ENCODE data around the gene AVL9.
"Not testable (repeated sequence)": the region's sequence is repeated elsewhere in the genome, so short reads cannot be mapped to it uniquely, and the experiment has no call there.

AVL9 gene

DNA sequence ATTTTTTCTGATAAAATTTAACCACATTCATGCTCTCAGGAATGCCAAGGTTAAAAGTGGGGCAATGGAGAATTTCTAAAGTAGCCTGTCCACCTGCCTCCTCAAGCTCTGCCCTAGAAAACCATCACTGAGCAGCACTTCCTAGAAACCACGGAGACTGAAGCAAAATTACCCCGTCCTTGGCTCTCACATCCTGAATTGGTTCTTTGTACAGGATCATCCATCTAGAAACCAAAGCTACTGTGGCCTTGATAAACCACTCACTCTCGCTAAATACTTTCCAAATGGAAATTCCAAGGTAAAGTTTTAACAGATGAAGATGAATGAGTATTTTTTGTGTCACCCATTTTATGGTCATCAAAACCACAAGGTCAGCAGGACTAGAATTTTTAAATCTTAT, 96.6 kb downstream of the AVL9 start:
- DNase-seq: no peak

DNA sequence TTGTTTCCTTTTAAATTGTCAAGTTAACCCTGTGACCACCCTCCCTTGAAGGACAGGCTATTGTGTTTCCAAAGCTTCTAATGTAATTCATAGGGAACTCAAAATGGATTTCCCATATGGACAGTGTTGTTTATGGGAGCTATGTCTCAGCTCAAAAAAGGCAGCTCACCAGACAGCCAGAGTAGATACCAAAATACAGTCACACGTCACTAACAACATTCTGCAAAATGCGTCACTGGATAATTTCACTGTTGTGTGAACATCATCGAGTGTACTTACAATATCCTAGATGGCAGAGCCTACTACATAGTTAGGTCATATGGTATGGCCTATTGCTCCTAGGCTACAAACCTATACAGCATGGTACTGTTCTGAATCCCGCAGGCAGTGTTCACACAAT, 97.4 kb downstream of the AVL9 start:
- DNase-seq: no peak

DNA sequence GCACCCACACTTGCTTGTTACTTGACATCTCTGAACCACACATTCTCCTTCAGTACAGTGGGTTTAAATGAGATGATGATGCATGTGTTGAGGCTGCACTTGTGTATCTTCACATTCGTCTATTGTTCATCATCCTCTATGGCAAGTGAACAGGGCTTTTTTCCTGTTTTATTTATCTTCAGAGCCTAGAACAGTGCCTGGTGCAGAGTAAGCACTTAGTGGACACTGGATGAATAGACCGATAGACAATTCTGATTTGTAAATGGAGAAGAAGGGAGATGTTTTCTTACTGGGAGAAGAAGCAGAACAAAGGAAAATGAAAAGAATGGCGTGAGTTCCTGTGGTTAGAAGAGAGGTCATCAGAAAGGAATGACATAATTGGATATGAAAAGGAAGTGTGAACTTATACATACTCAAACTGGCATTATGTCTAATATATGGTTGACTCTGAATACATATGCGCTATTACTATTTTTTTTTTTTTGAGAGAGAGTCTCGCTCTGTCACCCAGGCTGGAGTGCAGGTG, 99.7 kb downstream of the AVL9 start:
- DNase-seq: no peak

- not testable (repeated sequence) for DNase-seq
Measured at GRCh38 chr7:32601196-32601595, 105.9 kb downstream of the AVL9 start.

- DNase-seq: no peak
Measured at GRCh38 chr7:32602470-32602869, 107.2 kb downstream of the AVL9 start.

GRCh38 chr7:32603492-32603891, 108.2 kb downstream of the AVL9 start:
- DNase-seq: not testable (repeated sequence)

GRCh38 chr7:32604047-32604446, 108.8 kb downstream of the AVL9 start:
- DNase-seq: not testable (repeated sequence)

DNA sequence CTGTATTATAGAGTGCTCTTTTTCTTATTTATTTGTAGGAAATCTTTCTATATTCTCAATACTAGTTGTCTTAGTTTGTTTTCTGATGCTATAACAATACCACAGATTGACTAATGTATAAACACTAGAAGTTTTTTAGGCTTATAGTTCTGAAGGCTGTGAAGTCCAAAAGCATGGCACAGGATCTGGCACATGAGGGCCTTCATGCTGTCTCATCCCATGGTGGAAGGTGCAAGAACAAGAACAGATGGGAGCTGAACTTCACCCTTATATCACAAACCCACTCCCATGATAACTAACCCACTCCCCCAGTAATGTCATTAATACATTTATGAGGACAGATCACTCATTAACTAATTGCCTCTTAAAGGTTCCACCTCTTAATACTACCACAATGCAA, 109.7 kb downstream of the AVL9 start:
- no peak for DNase-seq

DNA sequence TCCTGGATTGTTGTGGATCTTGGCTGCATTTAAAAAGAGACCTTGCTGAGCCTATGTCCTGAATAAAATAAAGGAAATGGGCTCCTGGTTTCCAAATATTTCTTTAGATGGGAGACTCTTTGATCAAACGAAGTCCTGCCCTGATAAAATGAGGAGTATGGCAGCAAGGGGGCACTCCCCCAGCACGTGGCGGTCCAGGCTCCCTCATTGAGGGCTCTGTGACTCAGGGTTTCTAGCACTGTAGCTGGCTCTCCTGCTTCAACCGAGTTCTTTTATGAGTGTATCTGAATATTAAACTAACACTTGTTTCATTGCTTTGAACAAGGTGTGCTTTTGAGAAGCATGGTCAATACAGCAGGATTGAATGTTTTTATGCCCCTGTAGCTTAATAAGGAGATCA, 114.2 kb downstream of the AVL9 start:
- no peak for DNase-seq

DNA sequence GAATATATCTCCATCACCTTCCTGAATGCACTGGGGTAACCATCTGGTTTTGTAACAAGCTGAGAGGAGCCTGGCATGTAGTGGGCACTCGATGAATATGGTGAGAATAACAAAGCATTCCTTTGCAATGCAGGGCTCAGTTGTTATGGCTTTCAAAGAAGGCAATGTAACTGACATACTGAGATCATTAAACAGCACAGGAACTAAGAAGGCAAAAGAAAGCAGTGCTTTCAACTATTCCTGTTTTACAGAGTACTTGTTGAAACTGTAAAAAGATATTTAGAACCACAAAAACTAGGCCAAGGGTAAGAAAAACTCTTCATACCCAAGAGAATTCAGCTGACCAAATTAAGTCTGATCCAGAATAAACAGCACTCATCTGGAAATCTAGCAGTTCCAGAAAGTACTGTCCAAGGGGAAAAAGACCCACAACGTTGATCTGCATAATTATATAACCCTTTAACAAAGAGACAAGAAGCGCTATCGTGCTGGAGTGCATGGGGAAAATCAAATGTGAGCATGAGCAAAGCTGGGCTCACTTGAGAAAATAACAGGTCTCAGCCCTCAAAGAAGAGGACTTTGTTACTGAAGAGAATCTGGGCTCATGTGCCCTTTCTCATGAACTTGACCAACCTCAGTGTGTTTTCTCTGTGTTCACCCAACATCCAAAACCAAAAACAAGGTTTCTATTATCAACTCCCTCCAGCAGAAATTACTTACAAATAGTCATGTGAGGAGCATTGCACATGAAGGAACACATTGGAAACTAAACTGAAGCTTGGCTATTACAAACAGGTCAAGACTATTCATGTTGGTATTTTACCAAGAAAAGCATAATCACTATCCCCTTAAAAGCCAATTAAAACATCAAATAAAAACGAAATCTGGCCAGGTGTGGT, 116.2 kb downstream of the AVL9 start:
- DNase-seq: no peak

DNA sequence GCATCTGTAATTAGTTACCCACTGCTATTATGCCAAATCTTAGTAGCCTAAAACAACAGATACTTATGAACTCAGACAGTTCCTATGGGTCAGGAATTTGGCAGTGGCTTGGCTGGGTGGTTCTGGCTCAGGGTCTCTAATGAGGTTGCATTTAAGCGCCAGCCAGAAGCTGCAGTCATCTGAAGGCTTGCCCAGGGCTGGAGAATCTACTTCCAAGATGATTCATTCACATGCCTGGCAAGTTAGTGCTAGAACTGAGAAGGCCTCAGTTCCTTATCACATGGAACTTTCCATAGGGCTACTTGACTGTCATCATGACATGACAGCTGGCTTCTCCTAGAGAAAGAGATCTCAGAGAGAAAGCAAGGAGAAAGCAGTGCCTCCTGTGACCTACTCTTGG, 121.3 kb downstream of the AVL9 start:
- no peak for DNase-seq

GRCh38 chr7:32618470-32618869, 123.2 kb downstream of the AVL9 start:
- no peak for DNase-seq

- DNase-seq: no peak
Measured at GRCh38 chr7:32618987-32619386, 123.7 kb downstream of the AVL9 start.

- DNase-seq: not testable (repeated sequence)
Measured at GRCh38 chr7:32619416-32619815, 124.1 kb downstream of the AVL9 start.

- DNase-seq: no peak
Measured at GRCh38 chr7:32631021-32631420, 135.7 kb downstream of the AVL9 start.

- not testable (repeated sequence) for DNase-seq
Measured at GRCh38 chr7:32631590-32632497, 136.6 kb downstream of the AVL9 start.

GRCh38 chr7:32633446-32633845, 138.2 kb downstream of the AVL9 start:
- not testable (repeated sequence) for DNase-seq

DNA sequence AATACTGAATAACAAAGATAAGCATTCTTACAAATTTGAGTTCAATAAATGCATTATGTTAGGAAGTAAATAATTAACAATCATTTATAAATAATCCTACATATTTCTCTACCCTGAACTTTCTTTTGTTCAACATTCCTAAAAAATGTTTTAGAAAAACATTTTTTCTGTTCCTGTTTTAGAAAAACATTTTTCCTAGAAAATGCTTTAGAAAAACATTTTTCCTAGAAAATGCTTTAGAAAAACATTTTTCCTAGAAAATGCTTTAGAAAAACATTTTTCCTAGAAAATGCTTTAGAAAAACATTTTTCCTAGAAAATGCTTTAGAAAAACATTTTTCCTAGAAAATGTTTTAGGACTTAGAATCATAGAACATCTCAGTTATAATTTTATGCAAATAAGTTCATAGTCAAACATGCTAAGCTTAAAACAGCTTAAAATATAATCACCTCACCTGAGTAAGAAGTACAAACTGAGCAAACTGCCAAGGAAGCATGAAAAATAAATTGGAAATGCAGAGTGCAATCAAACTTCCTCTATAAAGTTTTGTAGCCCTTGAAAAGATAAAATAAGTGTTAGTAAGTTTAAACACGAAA, 139.6 kb downstream of the AVL9 start:
- not testable (repeated sequence) for DNase-seq

DNA sequence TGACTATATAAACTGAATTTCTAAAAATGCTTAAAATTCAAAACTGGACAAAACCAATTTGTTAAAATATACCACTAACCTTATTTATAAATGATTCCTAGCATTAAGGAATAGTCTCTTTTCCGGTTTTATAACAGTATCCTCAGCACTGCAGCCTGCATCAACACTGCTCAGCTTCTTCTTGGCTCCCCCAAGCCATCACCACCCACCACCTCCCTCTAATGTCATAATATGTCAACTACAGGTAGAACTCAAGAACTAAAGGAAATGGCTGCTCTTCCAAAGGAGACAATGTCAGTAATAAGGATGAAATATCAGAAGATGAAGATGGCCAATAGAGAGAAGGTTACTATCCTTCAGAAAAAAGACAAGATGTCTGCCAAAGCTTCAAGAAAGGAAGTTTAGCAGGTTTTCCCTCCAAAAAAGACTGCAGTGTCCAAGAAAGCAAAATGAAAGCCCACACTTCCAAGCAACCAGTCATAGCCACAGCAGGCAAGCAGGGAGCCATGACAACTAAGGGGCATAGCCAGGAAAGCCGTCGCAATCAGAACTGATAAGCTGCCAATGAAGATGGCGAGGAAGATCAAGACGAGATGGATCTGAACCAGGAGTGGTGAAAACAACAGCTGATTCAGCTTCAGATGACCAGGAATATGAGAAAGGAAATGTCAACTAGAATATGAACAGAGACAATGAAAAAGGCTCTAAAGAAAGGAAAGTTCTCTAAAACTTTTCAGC, 141.6 kb downstream of the AVL9 start:
- not testable (repeated sequence) for DNase-seq

DNA sequence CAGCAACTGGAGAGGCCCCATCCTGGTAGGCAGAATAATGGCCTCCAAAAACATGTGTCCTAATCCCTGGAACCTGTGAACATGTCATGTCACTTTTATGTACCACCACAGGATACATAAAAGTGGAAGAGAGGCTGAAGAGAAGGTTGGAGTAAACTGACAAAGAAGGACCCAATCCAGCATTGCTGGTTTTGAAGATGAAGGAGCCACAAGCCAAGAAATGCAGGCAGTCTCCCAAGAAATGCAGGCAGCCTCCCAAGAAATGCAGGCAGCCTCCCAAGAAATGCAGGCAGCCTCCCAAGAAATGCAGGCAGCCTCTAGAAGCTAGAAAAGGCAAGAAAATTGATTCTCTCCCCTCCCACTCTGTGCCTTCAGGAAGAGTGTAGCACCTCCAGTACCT, 142.3 kb downstream of the AVL9 start:
- not testable (repeated sequence) for DNase-seq
